GM19099 (cell line): ENCODE measurements around the gene OR3A3.

Experiments used
- POLR2A ChIP-seq: IDR thresholded peaks from 3 replicates; pipeline ENCODE4 v1.6.1; 2011; ENCODE audit warnings: low read depth; ENCODE audit not compliant: insufficient read length; ENCODE audit errors: extremely low read depth

The OR3A3 gene

DNA sequence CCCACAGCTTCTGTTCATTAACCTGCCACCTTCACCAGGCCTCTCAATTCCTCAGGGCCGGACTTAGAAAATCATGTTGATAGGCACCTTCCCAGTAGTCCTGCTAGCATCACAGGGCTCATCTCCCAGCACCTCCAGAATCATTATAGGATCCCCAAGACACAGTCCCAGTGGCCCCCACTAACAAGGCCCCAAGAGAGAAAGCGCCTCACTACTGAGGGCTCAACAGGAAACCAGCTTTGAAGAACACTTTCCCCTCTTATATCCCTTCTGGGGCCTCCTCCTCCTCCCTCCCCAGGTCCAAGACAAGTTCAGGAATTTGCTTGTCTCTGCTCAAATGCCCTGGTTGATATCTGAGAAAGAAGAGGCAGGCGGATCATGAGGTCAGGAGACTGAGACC lies at the start of gene OR3A3:
Gene OR3A3 (plus strand): TSS at position 301 of the 400 bp plus-strand sequence.
- TF ChIP-seq POLR2A, result no peak

DNA sequence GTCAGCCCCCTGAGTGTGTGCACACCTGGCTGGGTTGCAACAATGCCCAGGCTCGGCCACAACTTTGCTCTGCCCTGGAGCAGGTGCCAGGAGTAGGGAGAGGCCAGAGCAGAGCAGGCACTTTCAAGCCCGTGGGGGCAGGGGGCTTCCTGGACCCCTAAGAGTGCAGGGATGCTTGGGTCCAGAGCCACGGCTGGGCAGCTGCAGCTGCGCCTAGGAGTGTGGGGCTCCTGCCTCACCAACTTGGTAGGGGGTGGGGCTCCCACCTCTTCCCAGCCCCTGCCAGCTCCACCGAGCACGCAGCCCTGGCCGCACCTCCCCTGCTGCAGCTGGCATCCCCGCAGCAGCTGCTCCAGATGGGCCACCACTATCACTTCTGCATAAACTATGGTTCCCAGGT lies 32.8 kb upstream of the OR3A3 start:
- TF ChIP-seq POLR2A, result no peak

DNA sequence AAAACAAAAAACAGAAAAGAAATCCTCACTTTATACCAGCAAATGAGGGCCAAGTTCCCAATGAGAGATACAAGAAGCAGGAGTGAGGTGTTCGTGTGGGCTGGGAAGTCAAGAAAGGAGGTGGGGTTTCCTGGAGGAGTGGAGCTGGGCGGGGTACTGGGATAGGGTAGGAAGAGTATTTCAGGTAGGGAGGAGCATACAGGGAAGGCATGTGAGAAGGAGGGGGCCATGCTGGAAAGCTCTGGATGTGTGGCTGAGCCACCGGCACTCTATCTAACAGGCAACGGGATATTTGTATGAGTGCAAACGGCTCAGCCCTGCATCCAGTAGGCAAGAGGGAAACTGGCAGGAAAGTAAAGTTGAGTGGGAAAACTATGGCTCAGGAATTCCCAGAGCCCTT lies 29.2 kb upstream of the OR3A3 start:
- no peak for TF ChIP-seq POLR2A

DNA sequence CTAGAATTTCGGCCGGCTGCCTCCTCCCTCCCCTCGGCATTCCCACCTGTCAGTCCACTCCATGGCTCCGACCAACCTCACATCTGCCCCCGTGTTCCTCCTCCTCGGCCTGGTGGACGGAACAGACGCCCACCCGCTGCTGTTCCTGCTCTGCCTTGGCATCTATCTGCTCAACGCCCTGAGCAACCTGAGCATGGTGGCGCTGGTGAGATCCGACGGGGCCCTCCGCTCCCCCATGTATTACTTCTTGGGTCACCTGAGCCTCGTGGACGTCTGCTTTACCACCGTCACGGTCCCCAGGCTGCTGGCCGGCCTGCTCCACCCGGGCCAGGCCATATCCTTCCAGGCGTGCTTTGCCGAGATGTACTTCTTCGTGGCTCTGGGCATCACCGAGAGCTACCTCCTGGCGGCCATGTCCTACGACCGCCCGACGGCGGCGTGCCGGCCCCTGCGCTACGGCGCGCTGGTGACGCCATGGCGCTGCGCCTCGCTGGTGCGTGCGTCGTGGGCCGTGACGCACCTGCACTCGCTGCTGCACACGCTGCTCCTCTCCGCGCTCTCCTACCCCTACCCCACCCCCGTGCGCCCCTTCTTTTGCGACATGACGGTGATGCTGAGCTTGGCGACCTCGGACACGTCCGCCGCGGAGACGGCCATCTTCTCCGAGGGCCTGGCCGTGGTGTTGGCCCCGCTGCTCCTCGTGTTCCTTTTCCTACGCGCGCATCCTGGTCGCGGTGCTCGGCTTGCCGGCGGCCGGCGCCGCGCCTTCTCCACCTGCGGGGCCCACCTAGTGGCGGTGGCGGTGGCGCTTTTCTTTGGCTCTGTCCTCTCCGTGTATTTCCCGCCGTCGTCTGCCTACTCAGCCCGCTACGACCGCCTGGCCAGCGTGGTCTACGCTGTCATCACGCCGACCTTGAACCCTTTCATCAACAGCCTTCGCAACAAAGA lies 25.0 kb upstream of the OR3A3 start, which contains the start of gene OR3A2:
Gene OR3A2 (minus strand): TSS at position 440 of the 948 bp plus-strand sequence.
- no peak for TF ChIP-seq POLR2A

DNA sequence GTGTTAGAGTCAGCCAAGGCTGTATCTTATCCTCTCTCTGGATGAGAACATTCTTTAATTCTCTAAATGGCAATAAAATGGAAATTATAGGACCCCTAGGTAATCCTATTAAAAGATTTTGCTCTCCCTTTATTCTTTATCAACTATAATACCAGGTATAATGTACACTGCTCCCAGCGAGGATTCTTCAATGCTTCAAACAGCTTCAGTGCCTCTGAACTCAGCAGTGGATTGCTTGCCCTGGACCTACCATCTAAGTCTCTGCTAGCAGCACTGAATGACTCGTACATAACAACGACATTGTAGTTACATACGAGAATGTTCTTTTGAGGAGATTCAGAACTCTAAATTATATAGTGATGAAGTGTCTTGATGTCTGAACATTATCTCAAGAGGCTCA lies 21.4 kb upstream of the OR3A3 start:
- no peak for TF ChIP-seq POLR2A

DNA sequence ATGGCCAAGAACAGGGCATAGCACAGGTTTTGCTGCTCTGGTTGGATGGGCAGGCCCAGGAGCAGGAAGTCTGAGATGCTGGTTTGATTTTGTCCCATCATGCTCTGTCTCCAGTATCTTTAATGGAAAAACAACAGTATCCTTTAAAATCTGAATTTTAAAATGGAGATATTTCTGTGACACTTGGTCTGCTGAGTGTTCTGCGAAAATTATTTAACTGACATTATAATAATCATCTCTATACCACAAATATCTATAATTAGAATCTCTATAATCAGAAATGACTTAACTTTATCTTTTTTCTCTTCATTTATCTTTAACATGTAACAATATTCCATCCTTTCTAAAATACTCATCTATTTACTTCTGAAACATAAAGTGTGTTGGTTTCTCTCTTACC lies 12.9 kb upstream of the OR3A3 start, which contains the start of gene OR1E1:
Gene OR1E1 (minus strand): TSS at position 101 of the 400 bp plus-strand sequence. CDS start 0 bp downstream, at position 101.
- TF ChIP-seq POLR2A, result no peak

DNA sequence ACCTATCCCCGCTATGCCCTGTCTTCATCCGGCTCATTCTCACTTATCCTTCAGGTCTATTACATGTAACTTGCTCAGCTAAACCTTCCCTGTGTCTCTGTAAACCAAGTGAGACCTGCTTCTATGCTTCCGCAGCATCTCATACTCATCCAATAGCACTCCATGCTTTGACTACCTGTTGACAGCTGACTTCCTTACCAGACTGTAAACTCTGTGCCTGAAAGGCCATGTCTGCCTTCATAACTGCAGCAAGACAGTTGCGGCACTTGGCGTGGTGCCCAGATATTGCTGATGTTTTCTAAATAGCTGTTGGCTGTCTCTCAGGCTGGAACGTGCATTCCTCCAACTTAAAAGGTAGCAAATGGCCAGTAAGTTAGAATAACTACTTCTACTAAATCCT lies 11.1 kb upstream of the OR3A3 start:
- no peak for TF ChIP-seq POLR2A

DNA sequence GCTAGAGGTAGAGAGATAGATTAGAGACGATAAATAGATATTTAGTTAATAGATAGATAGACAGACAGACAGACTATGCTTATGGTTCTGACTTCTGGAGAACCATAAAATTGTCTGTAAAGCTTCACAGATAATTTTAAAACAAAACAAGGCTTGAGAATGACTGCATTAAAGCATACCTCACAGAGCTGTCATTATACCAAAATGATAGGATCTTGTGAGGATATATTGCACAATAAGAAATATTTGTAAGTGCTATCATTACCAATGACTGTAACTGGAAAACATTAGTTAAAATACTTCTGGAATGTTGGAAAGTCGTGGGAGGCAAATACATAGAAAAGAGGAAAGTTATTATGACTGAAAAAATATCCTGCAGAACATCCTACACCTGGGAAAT lies 9.4 kb upstream of the OR3A3 start:
- no peak for TF ChIP-seq POLR2A

DNA sequence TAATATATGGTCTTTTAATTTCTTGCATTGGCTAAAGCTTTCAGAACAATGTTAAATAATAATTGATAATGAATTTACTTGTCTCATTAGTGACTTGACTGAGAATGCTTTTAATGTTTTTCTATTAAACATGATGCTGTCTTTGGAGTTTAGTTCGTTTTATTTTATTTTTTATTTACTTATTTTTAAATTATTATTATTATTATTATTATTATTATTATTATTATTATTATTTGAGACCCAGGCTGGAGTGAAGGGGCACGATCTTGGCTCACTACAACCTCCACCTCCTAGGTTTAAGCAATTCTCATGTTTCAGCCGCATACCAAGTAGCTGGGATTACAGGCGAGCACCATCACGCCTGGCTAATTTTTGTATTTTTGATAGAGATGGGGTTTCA lies 4.4 kb downstream of the OR3A3 start:
- TF ChIP-seq POLR2A, result no peak

DNA sequence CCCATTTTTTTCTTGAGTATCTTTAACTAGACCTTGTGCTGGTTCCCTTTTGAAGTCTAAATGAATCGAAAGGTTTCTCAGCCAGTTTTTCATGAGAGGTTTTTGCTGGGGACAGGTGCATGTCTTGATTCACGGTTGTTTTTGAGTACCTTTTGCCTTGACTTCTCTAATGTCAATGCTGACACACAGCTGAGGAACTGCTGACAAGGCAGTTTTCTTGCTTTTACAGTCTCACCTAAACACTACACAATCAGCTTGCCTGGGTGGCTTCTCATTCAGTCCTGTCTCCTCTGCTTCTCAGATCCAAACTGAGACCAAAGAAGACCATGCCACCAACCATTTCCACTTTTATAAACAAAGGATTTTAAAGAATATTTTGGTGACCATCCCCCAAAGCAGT lies 7.1 kb downstream of the OR3A3 start:
- no peak for TF ChIP-seq POLR2A

DNA sequence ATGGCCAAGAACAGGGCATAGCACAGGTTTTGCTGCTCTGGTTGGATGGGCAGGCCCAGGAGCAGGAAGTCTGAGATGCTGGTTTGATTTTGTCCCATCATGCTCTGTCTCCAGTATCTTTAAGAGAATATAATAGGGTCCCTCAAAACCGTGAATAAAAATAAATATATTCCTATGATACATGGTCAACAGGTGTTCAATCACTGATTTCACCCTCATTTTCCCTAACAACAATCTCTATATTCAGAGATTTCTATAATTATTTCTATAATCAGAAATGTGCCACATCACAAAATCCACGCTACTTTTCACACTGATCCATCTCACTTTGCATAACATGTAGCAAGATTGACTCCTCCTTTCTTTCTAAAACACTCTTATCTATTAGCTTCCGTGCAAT lies 22.6 kb downstream of the OR3A3 start, which contains the start of gene OR1E2:
Gene OR1E2 (minus strand): TSS at position 101 of the 400 bp plus-strand sequence. CDS start 0 bp downstream, at position 101.
- TF ChIP-seq POLR2A, result no peak

DNA sequence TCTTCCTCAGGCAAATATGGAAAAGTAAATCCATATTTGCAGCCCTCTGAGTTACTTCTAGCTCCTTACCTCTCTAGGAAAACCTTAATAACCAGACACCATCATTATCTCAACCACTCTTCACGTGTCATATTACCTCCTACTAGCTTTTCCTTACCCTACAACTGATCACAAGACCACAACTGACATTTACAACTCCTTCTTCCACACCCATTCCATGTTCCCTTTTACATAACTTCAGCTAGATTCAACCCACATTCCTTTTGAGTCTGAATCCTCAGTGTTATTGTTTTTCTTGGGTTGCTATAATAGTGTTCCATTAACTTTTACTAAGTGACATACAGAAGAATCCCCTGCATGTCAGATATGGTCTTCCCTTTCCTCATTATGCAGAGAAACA lies 27.2 kb downstream of the OR3A3 start:
- no peak for TF ChIP-seq POLR2A

DNA sequence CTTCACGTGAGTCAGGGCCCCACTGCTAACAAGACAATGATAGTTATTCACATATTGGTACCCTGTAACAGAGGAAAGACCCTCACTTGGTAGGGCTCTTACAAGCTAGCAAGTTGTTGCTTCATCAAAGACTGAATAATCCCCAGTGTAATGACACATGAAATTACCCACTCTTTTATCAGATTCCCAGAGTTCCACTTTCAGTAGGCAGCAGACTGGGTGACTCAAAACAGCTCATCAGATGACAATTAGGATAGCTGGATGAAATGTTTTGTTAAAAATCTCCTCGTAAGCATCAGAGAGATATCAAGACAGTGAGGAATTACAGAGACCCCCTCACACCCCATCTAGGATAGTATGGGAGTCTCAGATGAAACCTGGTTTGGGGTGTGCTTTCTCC lies 29.3 kb downstream of the OR3A3 start:
- TF ChIP-seq POLR2A, result no peak

DNA sequence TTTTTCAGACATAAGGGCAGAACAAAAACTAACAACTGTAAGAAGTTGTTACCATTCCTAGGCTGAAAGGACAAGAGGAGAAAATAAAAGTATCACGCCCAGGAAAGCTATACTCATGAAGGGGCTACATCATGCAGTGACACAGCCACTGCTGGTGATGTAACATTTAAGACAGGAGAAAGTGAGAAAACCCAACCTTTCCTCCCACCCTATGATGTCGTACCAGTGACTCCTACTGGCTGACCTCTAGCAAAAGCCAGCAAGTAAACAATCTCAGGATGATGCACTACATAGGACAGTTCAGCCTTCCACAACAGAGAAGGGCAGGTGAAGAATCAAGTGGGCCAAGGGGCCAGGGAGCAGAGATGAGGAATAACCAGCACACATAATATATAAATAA lies 36.5 kb downstream of the OR3A3 start:
- no peak for TF ChIP-seq POLR2A

DNA sequence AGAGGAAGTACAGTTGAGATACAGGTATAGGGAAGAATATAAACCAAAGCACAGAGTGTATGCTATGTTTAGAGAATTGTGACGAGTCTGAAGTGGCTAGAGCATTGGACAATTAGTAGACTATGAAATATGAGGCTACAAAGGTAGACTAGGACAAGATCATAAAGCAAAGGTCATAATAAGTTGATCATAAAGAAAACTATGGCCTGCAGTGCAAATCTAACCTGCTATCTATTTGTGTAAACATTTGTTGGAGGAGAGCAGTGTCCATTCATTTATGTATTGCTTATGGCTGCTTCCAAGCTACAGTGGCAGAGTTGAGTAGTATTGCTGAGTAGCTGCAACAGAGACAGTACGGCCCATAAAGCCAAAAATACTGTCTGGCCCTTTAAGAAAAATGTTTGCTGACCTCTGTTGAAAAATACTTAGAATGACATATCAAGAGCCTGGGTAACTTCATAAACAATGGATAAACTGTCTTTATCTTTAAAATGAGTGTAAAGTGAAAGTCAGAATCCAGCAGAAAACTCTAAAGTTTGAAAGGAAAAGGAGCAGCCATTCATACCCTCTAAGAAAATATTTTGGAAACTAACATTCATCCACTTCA lies 37.0 kb downstream of the OR3A3 start:
- TF ChIP-seq POLR2A, result no peak

DNA sequence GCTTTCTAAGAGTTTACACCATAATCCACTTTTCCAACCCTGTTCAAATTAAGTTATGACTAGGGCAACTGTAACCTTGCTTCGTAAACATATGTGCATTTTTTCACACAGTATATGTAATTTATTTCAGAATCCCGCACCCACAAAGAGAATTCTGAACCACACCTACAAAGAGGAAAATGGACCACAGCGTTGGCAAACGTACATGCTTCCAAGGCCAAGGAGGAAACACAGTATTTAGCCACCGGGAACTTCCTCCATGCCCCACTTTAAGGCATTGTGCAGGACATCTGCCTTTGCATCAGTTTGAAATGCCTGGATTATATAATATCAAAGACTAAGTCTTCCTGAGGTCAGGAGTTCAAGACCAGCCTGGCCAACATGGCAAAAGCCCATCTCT lies 58.4 kb downstream of the OR3A3 start:
- no peak for TF ChIP-seq POLR2A

DNA sequence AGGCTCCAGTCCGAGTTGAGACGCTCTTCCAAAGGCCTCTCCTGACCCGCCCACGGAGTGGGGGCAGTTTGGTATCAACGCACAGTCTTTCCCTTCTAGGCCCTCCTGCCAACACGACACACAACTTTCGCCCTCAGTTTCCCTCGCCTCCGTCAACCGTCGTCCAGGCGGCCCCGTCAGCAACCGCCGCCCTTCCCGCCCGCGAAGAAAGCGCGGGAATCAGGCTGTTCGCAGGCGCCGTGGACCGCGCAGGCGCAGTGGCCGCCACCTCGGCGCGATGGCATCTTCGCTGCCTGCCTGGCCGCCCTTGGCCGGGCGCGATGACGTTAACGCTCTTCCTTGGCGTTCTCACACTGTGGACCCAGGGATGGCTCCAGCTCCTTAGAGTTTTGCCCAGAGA lies 60.4 kb downstream of the OR3A3 start, which contains the start of gene SPATA22:
Gene SPATA22 (minus strand): TSS at position 221 of the 400 bp plus-strand sequence. CDS start 2,494 bp downstream, outside the sequence.
- TF ChIP-seq POLR2A, result no peak

DNA sequence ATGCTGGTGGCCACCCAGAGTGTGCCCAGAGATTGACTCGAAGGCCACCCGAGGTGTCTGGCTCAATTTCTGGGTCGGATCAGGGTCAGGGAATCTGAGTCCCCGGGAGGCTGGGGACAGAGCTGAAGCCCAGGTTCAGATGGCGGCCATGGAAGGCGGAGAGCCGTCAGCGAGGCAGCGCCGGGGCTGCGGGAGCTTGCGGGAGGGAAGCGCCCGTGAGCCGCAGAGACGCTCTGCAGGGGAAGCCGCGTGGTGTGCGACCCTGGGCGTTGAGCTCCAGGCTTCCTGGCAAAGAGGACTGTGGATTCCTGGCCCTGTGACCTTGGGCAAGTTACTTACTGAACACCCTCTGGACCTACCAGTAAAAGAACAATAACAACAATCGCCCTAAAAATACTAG lies 61.0 kb downstream of the OR3A3 start:
- TF ChIP-seq POLR2A, result no peak
